ENCODE measurements around the gene STIM1.

GRCh38 chr11:3942160-3942955, 86.9 kb downstream of the STIM1 start:
- TF ChIP-seq YY1 (IDR thresholded peaks at IDR 0.05; ENCODE audit: insufficient read depth, insufficient read length) (no peak), ZNF274 (IDR thresholded peaks at IDR 0.05; ENCODE audit: low read depth, low read length) (no peak)
